Measurements from ENCODE around the gene ADAMTS13. TPM values are rescaled to one million over a fixed set of nuclear protein-coding genes. Genes with fewer than 3 reads are reported as not detected.

Gene ADAMTS13
- total and polyA plus RNA-seq, 12 donors, result 1.5 to 17.8 (median 3.5) TPM

DNA sequence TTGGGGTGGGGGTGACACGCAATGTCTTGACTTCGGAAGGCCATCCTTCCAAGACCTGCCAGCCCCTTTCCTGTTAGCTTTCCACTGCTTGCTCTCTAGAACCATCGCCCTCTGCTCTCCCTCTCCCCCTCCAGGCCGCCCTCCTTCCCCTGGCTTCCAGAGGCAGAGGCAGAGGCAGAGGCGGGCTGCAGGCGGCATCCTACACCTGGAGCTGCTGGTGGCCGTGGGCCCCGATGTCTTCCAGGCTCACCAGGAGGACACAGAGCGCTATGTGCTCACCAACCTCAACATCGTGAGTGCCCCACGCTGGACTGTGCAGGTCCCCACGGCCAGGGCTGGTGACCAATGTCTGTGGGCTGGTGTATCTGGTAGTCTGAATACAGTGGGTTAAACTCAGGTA is 2.0 kb downstream of the ADAMTS13 start:
- DNase-seq, result no peak
- peak in 1 of 8 donors; percentile 18 for ATAC-seq
- H3K36me3 ChIP-seq, result no peaks in the 10 kb centered on the region
- no peaks in the 10 kb centered on the region for H3K9me3 ChIP-seq
- TF ChIP-seq, protein P1, sequence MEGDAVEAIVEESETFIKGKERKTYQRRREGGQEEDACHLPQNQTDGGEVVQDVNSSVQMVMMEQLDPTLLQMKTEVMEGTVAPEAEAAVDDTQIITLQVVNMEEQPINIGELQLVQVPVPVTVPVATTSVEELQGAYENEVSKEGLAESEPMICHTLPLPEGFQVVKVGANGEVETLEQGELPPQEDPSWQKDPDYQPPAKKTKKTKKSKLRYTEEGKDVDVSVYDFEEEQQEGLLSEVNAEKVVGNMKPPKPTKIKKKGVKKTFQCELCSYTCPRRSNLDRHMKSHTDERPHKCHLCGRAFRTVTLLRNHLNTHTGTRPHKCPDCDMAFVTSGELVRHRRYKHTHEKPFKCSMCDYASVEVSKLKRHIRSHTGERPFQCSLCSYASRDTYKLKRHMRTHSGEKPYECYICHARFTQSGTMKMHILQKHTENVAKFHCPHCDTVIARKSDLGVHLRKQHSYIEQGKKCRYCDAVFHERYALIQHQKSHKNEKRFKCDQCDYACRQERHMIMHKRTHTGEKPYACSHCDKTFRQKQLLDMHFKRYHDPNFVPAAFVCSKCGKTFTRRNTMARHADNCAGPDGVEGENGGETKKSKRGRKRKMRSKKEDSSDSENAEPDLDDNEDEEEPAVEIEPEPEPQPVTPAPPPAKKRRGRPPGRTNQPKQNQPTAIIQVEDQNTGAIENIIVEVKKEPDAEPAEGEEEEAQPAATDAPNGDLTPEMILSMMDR (IDR thresholded peaks at IDR 0.05), result no peak
- no peak overlapping the region for H3K4me3 ChIP-seq
- peaks cover 0 to 5% (median 3%) of the 10 kb centered on the region in 9 donors for H3K4me1 ChIP-seq
- peaks cover 5 to 47% (median 35%) of the 10 kb centered on the region in 7 donors for H3K27me3 ChIP-seq
- 95 to 96% methylated on average over 12 of the region's 12 CpGs for WGBS, 2 donors
- H3K27ac ChIP-seq, result no peak overlapping the region
- intact Hi-C loops (cut with DNase I), result no loop called here

DNA sequence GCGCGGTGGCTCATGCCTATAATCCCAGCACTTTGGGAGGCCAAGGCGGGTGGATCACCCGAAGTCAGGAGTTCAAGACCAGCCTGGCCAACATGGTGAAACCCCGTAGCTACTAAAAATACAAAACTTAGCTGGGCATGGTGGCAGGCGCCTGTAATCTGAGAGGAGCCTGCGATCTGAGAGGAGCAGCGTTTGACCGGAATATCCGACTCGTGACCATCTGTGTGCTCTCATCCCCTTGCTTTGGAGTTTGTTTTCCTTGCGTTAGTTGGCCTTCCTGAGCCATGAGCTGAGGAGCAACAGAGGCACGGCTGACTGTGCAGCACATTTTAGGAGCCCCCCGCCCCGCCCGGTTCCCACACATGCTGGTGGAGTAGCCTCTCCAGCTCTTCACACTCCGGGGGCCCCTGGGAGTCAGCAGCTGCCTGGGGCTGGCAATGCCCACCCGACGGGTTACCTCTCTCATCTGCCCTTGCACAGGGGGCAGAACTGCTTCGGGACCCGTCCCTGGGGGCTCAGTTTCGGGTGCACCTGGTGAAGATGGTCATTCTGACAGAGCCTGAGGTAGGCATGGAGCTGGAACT is 3.0 kb downstream of the ADAMTS13 start:
- 87 to 93% methylated on average over 22 of the region's 22 CpGs for WGBS, 2 donors
- ATAC-seq (no peak), DNase-seq (no peak)
- no peak overlapping the region for H3K27ac ChIP-seq
- H3K36me3 ChIP-seq, result no peaks in the 10 kb centered on the region
- TF ChIP-seq, protein P1 (IDR thresholded peaks at IDR 0.05), result no peak
- peaks cover 0 to 5% (median 3%) of the 10 kb centered on the region in 9 donors for H3K4me1 ChIP-seq
- no peak overlapping the region for H3K4me3 ChIP-seq
- intact Hi-C loops (cut with DNase I), result loop anchor here in 1 of 10 donors (5.0 kb wide), 1 partner anchor 1097 kb away; no protein-coding TSS in a partner anchor
- H3K27me3 ChIP-seq, result peaks cover 5 to 53% (median 41%) of the 10 kb centered on the region in 7 donors
- H3K9me3 ChIP-seq, result no peaks in the 10 kb centered on the region

DNA sequence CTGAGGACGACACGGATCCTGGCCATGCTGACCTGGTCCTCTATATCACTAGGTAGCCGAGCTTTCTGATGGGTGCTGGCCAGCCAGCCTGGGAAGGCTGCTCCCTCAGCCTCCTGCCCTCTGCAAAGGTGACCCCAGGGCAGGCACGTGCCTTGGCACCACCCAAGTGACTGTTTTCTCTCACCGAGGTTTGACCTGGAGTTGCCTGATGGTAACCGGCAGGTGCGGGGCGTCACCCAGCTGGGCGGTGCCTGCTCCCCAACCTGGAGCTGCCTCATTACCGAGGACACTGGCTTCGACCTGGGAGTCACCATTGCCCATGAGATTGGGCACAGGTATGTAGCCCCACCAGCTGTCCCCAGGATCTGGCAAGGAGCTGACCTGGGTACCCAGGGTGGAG is 3.8 kb downstream of the ADAMTS13 start:
- H3K27me3 ChIP-seq, result peaks cover 5 to 53% (median 41%) of the 10 kb centered on the region in 7 donors
- H3K36me3 ChIP-seq, result no peaks in the 10 kb centered on the region
- no peak overlapping the region for H3K4me3 ChIP-seq
- ATAC-seq (no peak), DNase-seq (no peak)
- H3K27ac ChIP-seq, result no peak overlapping the region
- 93% methylated on average over 11 of the region's 11 CpGs for WGBS, 2 donors
- TF ChIP-seq, protein P1 (IDR thresholded peaks at IDR 0.05), result no peak
- intact Hi-C loops (cut with DNase I), result loop anchor here in 1 of 10 donors (5.0 kb wide), 1 partner anchor 1096 kb away; no protein-coding TSS in a partner anchor
- peaks cover 0 to 5% (median 3%) of the 10 kb centered on the region in 9 donors for H3K4me1 ChIP-seq
- H3K9me3 ChIP-seq, result no peaks in the 10 kb centered on the region

DNA sequence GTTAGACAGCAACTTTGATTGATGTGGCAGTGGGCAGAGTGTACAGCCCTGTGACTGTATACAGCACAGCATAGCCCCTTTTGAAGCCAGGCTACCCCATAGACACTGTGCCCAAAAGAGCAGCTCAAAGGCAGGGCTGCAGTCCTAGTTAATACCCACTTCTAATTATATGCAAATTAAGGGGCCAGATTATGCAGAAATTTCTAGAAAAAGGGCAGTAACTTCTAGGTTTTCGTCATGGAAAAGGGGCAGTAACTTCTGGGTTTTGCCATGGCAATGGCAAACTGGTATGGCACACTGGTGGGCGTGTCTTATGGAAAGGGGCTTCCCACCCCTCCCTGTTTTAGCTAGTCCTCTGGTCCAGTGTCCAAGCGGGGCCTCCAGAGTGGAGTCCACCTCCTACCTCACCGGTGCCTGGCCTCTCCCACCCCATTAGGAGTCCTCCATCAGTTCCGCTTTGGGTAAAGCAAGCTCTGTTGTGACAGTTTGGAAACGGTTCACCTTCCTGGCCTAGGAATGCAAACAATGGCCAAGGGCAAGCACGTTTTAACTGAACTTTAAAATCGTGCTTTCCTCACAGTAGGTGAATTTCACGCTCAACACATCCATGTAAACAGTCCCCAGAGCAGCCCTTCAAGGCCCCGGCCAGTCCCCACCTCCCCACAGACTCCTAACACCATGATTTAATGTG is 5.6 kb downstream of the ADAMTS13 start:
- Histone ChIP-seq H3K27ac (no peak overlapping the region), H3K36me3 (no peaks in the 10 kb centered on the region), H3K27me3 (peaks cover 5 to 53% (median 41%) of the 10 kb centered on the region in 7 donors), H3K9me3 (no peaks in the 10 kb centered on the region), H3K4me3 (peak overlapping the region in 3 of 10 donors; percentile 24 to 33 (median 33)), H3K4me1 (peaks cover 0 to 5% (median 3%) of the 10 kb centered on the region in 9 donors)
- intact Hi-C loops (cut with DNase I), result loop anchor here in 1 of 10 donors (5.0 kb wide), 1 partner anchor 1094 kb away; no protein-coding TSS in a partner anchor
- TF ChIP-seq, protein P1 (IDR thresholded peaks at IDR 0.05), result no peak
- WGBS, 2 donors, result 67 to 69% methylated on average over 10 of the region's 10 CpGs
- no peak for ATAC-seq
- no peak for DNase-seq
